ENCODE measurements around the gene RTEL1. TPM values are rescaled to one million over a fixed set of nuclear protein-coding genes. Genes with fewer than 3 reads are reported as not detected.

RTEL1 gene
- total RNA-seq, 1 experiment from 2014 or later: 43.0 TPM

DNA sequence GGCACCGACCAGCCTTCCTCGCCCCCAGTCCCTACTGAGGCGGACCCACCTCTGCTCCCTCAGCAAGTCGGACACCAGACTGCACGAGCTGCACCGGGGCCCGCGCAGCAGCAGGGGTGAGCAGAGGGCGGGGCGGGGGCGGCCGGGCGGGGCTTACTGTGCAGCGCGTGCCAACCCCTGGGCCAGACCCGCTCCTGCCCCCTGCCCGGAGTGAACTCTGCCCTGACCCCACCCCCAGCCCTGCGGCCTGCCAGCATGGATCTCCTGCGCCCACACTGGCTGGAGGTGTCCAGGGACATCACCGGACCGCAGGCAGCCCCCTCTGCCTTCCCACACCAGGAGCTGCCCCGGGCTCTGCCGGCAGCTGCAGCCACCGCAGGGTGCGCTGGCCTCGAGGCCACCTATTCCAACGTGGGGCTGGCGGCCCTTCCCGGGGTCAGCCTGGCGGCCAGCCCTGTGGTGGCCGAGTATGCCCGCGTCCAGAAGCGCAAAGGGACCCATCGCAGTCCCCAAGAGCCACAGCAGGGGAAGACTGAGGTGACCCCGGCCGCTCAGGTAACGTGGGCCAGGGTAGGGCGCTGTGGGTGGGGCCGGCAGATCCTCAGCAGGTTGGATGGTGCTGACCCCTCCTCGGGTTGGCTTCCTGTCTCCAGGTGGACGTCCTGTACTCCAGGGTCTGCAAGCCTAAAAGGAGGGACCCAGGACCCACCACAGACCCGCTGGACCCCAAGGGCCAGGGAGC, 80.0 kb downstream of the RTEL1 start:
- no peaks in the 10 kb centered on the region for H4K20me1 ChIP-seq (ENCODE audit: low read length)
- no peak for TF ChIP-seq EZH2phosphoT487 (IDR thresholded peaks at IDR 0.05; ENCODE audit: borderline replicate concordance, low read length)
- TF ChIP-seq EZH2 (IDR thresholded peaks at IDR 0.05; ENCODE audit: low read length, unreplicated experiment): no peak
- TF ChIP-seq, protein P1, sequence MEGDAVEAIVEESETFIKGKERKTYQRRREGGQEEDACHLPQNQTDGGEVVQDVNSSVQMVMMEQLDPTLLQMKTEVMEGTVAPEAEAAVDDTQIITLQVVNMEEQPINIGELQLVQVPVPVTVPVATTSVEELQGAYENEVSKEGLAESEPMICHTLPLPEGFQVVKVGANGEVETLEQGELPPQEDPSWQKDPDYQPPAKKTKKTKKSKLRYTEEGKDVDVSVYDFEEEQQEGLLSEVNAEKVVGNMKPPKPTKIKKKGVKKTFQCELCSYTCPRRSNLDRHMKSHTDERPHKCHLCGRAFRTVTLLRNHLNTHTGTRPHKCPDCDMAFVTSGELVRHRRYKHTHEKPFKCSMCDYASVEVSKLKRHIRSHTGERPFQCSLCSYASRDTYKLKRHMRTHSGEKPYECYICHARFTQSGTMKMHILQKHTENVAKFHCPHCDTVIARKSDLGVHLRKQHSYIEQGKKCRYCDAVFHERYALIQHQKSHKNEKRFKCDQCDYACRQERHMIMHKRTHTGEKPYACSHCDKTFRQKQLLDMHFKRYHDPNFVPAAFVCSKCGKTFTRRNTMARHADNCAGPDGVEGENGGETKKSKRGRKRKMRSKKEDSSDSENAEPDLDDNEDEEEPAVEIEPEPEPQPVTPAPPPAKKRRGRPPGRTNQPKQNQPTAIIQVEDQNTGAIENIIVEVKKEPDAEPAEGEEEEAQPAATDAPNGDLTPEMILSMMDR (conservative IDR thresholded peaks at IDR 0.05; ENCODE audit: low read depth, low read length): no peak
- ATAC-seq (no peak), DNase-seq (no peak)
- intact Hi-C loops (cut with micrococcal nuclease): no loop called here
- H3K9me2 ChIP-seq (replicated peaks; ENCODE audit: low read length): no peaks in the 10 kb centered on the region
- H3K79me2 ChIP-seq (ENCODE audit: low read length): peaks cover 14% of the 10 kb centered on the region
- H3K4me1 ChIP-seq (ENCODE audit: insufficient read depth, low read length): peaks cover 12% of the 10 kb centered on the region
- H3K4me3 ChIP-seq (ENCODE audit: low read length): no peak overlapping the region
- H3K36me3 ChIP-seq (ENCODE audit: low read depth, low read length): peaks cover 12% of the 10 kb centered on the region
- H3K4me2 ChIP-seq (ENCODE audit: low read length): no peak overlapping the region
- ChIA-PET CTCF (no interaction called here), POLR2A (ENCODE audit: unreplicated experiment) (interaction anchor here (0.6 kb wide), 2 partner anchors 39 to 164 kb away, joined by 4 to 10 read pairs; partner anchors contain the start of gene HELZ2)
- no TSS peak for BruUV-seq (replicated peaks)
- no peaks in the 10 kb centered on the region for H3F3A ChIP-seq (ENCODE audit: low read length, unreplicated experiment)
- H2AFZ ChIP-seq (ENCODE audit: low read length): no peak overlapping the region
- H3K9me3 ChIP-seq (ENCODE audit: low read length): no peaks in the 10 kb centered on the region
- no peak overlapping the region for H3K27ac ChIP-seq (ENCODE audit: low read length)
- no peaks in the 10 kb centered on the region for H3K27me3 ChIP-seq (ENCODE audit: low read length)
- H3K9ac ChIP-seq (ENCODE audit: low read length): no peak overlapping the region

DNA sequence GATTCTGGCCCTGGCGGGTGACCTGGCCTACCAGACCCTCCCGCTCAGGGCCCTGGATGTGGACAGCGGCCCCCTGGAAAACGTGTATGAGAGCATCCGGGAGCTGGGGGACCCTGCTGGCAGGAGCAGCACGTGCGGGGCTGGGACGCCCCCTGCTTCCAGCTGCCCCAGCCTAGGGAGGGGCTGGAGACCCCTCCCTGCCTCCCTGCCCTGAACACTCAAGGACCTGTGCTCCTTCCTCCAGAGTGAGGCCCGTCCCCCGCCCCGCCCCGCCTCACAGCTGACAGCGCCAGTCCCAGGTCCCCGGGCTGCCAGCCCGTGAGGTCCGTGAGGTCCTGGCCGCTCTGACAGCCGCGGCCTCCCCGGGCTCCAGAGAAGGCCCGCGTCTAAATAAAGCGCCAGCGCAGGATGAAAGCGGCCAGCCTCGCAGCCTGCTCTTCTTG, 80.6 kb downstream of the RTEL1 start:
- intact Hi-C loops (cut with micrococcal nuclease): no loop called here
- Histone ChIP-seq H3K4me3 (ENCODE audit: low read length) (no peak overlapping the region), H2AFZ (ENCODE audit: low read length) (no peak overlapping the region), H3K4me1 (ENCODE audit: insufficient read depth, low read length) (peaks cover 12% of the 10 kb centered on the region), H3K4me2 (ENCODE audit: low read length) (no peak overlapping the region), H3K27me3 (ENCODE audit: low read length) (no peaks in the 10 kb centered on the region), H3K27ac (ENCODE audit: low read length) (no peak overlapping the region), H3K9ac (ENCODE audit: low read length) (no peak overlapping the region), H3K9me2 (replicated peaks; ENCODE audit: low read length) (no peaks in the 10 kb centered on the region), H3K9me3 (ENCODE audit: low read length) (no peaks in the 10 kb centered on the region), H4K20me1 (ENCODE audit: low read length) (no peaks in the 10 kb centered on the region), H3F3A (ENCODE audit: low read length, unreplicated experiment) (no peaks in the 10 kb centered on the region), H3K36me3 (ENCODE audit: low read depth, low read length) (peaks cover 18% of the 10 kb centered on the region), H3K79me2 (ENCODE audit: low read length) (peaks cover 13% of the 10 kb centered on the region)
- BruUV-seq (replicated peaks): no TSS peak
- DNase-seq (no peak), ATAC-seq (no peak)
- ChIA-PET POLR2A (ENCODE audit: unreplicated experiment) (interaction anchor here (0.6 kb wide), 1 partner anchor 164 kb away, joined by 10 read pairs; the partner anchor contains the start of gene HELZ2), CTCF (no interaction called here)
- no peak for TF ChIP-seq EZH2 (IDR thresholded peaks at IDR 0.05; ENCODE audit: low read length, unreplicated experiment)
- TF ChIP-seq EZH2phosphoT487 (IDR thresholded peaks at IDR 0.05; ENCODE audit: borderline replicate concordance, low read length): no peak
- TF ChIP-seq, protein P1 (conservative IDR thresholded peaks at IDR 0.05; ENCODE audit: low read depth, low read length): no peak
